ENCODE measurements around the gene ZNF75A. TPM values are rescaled to one million over a fixed set of nuclear protein-coding genes. Genes with fewer than 3 reads are reported as not detected.

ZNF75A gene
- total RNA-seq, 1 experiment from 2014 or later = 10.3 TPM

DNA sequence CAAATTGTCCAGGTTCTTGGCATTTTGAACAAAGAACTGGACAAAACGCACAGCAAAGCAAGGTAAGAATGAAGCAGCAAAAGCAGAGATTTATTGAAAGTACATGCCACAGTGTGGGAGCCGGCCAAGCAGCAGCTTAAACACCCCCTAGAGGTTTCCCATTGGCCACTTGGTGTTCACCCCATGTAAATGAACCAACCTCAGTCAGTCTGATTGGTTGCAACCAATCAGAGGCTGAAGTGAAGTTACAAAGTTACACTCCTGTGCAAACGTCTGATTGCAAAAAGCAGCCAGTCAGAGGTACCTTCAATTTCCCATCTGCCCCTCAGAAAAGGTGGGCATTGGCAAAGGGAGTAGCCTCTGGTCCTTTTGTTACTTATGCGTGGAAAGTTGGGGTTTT is 30.8 kb upstream of the ZNF75A start:
- DNase-seq (ENCODE audit: low read depth, low spot score) (no peak), ATAC-seq (peak; percentile 65)
- no peaks in the 10 kb centered on the region for H3K36me3 ChIP-seq (ENCODE audit: control insufficient read depth in 1 of 2, insufficient read depth in 2 of 2, low read length in 2 of 2)
- H4K20me1 ChIP-seq (ENCODE audit: insufficient read depth) = no peaks in the 10 kb centered on the region
- no peak overlapping the region for H2AFZ ChIP-seq (ENCODE audit: low read depth, low read length, poor library complexity, severe bottlenecking)
- intact Hi-C loops (cut with micrococcal nuclease) = no loop called here
- POLR2A ChIA-PET = no interaction called here
- no TSS peak for BruUV-seq (replicated peaks)
- H3K4me1 ChIP-seq (ENCODE audit: control insufficient read depth in 1 of 2, insufficient read depth in 2 of 2, low read length in 2 of 2) = 0 out of 4 replicates have a peak, but pooled peaks cover 0 to 2% of the 10 kb centered on the region in 2 experiments
- CTCF ChIA-PET = no interaction called here
- RAD21 ChIA-PET (ENCODE audit: low non-redundant PET in 1 of 2, low total read pairs in 2 of 2, uncharacterized antibody in 2 of 2, unreplicated experiment in 2 of 2) = no interaction called here
- peaks cover 12% of the 10 kb centered on the region; the same call in 1 of the 2 replicates for H3K27me3 ChIP-seq (ENCODE audit: insufficient read depth, low read length)
- no peaks in the 10 kb centered on the region for H3K9me2 ChIP-seq (ENCODE audit: insufficient read depth)
- no peak overlapping the region for H3K27ac ChIP-seq (ENCODE audit: low read depth, low read length)
- no peak overlapping the region for H3K4me3 ChIP-seq (replicated peaks in 1 of 2; ENCODE audit: low read depth in 1 of 2, low read length in 2 of 2)
- TF ChIP-seq MAX (IDR thresholded peaks at IDR 0.05) (no peak), SRF (IDR thresholded peaks at IDR 0.05; ENCODE audit: low read depth) (no peak), EZH2phosphoT487 (IDR thresholded peaks at IDR 0.05; ENCODE audit: borderline replicate concordance) (no peak), ZNF274 (IDR thresholded peaks at IDR 0.05; ENCODE audit: low read depth, low read length) (no peak), ELF1 (IDR thresholded peaks at IDR 0.05; ENCODE audit: borderline replicate concordance, low read depth) (no peak)
- TF ChIP-seq, protein P1, sequence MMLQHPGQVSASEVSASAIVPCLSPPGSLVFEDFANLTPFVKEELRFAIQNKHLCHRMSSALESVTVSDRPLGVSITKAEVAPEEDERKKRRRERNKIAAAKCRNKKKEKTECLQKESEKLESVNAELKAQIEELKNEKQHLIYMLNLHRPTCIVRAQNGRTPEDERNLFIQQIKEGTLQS (IDR thresholded peaks at IDR 0.05) = no peak
- H3K79me2 ChIP-seq (ENCODE audit: insufficient read depth, low read length) = no peaks in the 10 kb centered on the region
- no peak overlapping the region for H3K9ac ChIP-seq (ENCODE audit: low read length)
- no peaks in the 10 kb centered on the region for H3K9me3 ChIP-seq (ENCODE audit: control insufficient read depth in 1 of 2, insufficient read depth in 1 of 2, low read depth in 1 of 2, low read length in 2 of 2)
- no peak overlapping the region for H3K4me2 ChIP-seq (ENCODE audit: low read length)

GRCh38 chr16:3274947-3275346 is 30.4 kb upstream of the ZNF75A start:
- Histone ChIP-seq H3K27me3 (ENCODE audit: insufficient read depth, low read length) (peaks cover 12% of the 10 kb centered on the region; the same call in 1 of the 2 replicates), H3K9me2 (ENCODE audit: insufficient read depth) (no peaks in the 10 kb centered on the region), H3K9ac (ENCODE audit: low read length) (no peak overlapping the region), H2AFZ (ENCODE audit: low read depth, low read length, poor library complexity, severe bottlenecking) (no peak overlapping the region), H3K4me1 (ENCODE audit: control insufficient read depth in 1 of 2, insufficient read depth in 2 of 2, low read length in 2 of 2) (0 out of 4 replicates have a peak, but pooled peaks cover 0 to 2% of the 10 kb centered on the region in 2 experiments), H3K79me2 (ENCODE audit: insufficient read depth, low read length) (no peaks in the 10 kb centered on the region), H3K36me3 (ENCODE audit: control insufficient read depth in 1 of 2, insufficient read depth in 2 of 2, low read length in 2 of 2) (no peaks in the 10 kb centered on the region), H3K27ac (ENCODE audit: low read depth, low read length) (no peak overlapping the region), H4K20me1 (ENCODE audit: insufficient read depth) (no peaks in the 10 kb centered on the region), H3K9me3 (ENCODE audit: control insufficient read depth in 1 of 2, insufficient read depth in 1 of 2, low read depth in 1 of 2, low read length in 2 of 2) (no peaks in the 10 kb centered on the region), H3K4me2 (ENCODE audit: low read length) (no peak overlapping the region), H3K4me3 (replicated peaks in 1 of 2; ENCODE audit: low read depth in 1 of 2, low read length in 2 of 2) (no peak overlapping the region)
- ATAC-seq (no peak), DNase-seq (ENCODE audit: low read depth, low spot score) (no peak)
- ChIA-PET POLR2A (no interaction called here), RAD21 (ENCODE audit: low non-redundant PET in 1 of 2, low total read pairs in 2 of 2, uncharacterized antibody in 2 of 2, unreplicated experiment in 2 of 2) (no interaction called here), CTCF (no interaction called here)
- intact Hi-C loops (cut with micrococcal nuclease) = no loop called here
- no TSS peak for BruUV-seq (replicated peaks)
- TF ChIP-seq EZH2phosphoT487 (IDR thresholded peaks at IDR 0.05; ENCODE audit: borderline replicate concordance) = no peak
- TF ChIP-seq, protein P1 (IDR thresholded peaks at IDR 0.05) = no peak
- TF ChIP-seq YY1 (IDR thresholded peaks at IDR 0.05; ENCODE audit: extremely low read depth, insufficient replicate concordance, low read depth, low read length) = no peak
- TF ChIP-seq ZFX (IDR thresholded peaks at IDR 0.05) = no peak
- no peak for TF ChIP-seq TCF7L2 (IDR thresholded peaks at IDR 0.05; ENCODE audit: borderline replicate concordance, extremely low read depth, insufficient read depth, insufficient read length)
- TF ChIP-seq FOSL1 (IDR thresholded peaks at IDR 0.05; ENCODE audit: low read depth) = no peak
- TF ChIP-seq SRF (IDR thresholded peaks at IDR 0.05; ENCODE audit: low read depth) = no peak
- no peak for TF ChIP-seq EZH2 (IDR thresholded peaks at IDR 0.05)
